ENCODE data around the gene ADGRG4.

The ADGRG4 gene

GRCh38 chrX:136295380-136295779 is 5.4 kb upstream of the ADGRG4 start:
- DNase-seq (ENCODE audit: low read depth), result no peak
- no peak overlapping the region for H3K4me3 ChIP-seq (ENCODE audit: low read depth, low read length)
- no peak for TF ChIP-seq CTCF (IDR thresholded peaks at IDR 0.05; ENCODE audit: insufficient read depth, low read depth, low read length, missing control alignments)

- no peak overlapping the region for H3K4me3 ChIP-seq (ENCODE audit: low read depth, low read length)
- TF ChIP-seq CTCF (IDR thresholded peaks at IDR 0.05; ENCODE audit: insufficient read depth, low read depth, low read length, missing control alignments), result no peak
- DNase-seq (ENCODE audit: low read depth), result no peak
These were observed 2.3 kb downstream of the ADGRG4 start for GRCh38 chrX:136303041-136303440.

GRCh38 chrX:136304493-136304892 is 3.7 kb downstream of the ADGRG4 start:
- TF ChIP-seq CTCF (IDR thresholded peaks at IDR 0.05; ENCODE audit: insufficient read depth, low read depth, low read length, missing control alignments), result no peak
- no peak overlapping the region for H3K4me3 ChIP-seq (ENCODE audit: low read depth, low read length)
- no peak for DNase-seq (ENCODE audit: low read depth)

- DNase-seq (ENCODE audit: low read depth), result no peak
These were observed 5.4 kb downstream of the ADGRG4 start for GRCh38 chrX:136306182-136306581.

GRCh38 chrX:136307471-136307870 is 6.7 kb downstream of the ADGRG4 start:
- DNase-seq (ENCODE audit: low read depth), result no peak
- no peak for TF ChIP-seq CTCF (IDR thresholded peaks at IDR 0.05; ENCODE audit: insufficient read depth, low read depth, low read length, missing control alignments)
- H3K4me3 ChIP-seq (ENCODE audit: low read depth, low read length), result no peak overlapping the region

More at GRCh38 chrX:136306182-136306581, 5.4 kb downstream of the ADGRG4 start:
- H3K4me3 ChIP-seq (ENCODE audit: low read depth, low read length), result no peak overlapping the region
- no peak for TF ChIP-seq CTCF (IDR thresholded peaks at IDR 0.05; ENCODE audit: insufficient read depth, low read depth, low read length, missing control alignments)

- no peak for DNase-seq (ENCODE audit: low read depth)
- no peak for TF ChIP-seq CTCF (IDR thresholded peaks at IDR 0.05; ENCODE audit: insufficient read depth, low read depth, low read length, missing control alignments)
- no peak overlapping the region for H3K4me3 ChIP-seq (ENCODE audit: low read depth, low read length)
These were observed 9.6 kb downstream of the ADGRG4 start for GRCh38 chrX:136310411-136310810.

GRCh38 chrX:136318156-136318555 is 17.4 kb downstream of the ADGRG4 start:
- no peak for TF ChIP-seq CTCF (IDR thresholded peaks at IDR 0.05; ENCODE audit: insufficient read depth, low read depth, low read length, missing control alignments)
- no peak for DNase-seq (ENCODE audit: low read depth)
- H3K4me3 ChIP-seq (ENCODE audit: low read depth, low read length), result no peak overlapping the region
